GM18870 (cell line): ENCODE data around the gene ETV6.
A peak's percentile ranks its signal among the peaks of the same experiment; 100 is the strongest.

Source experiments
- ATAC-seq: cut with Tn5 transposase; IDR thresholded peaks from one replicate; pipeline ENCODE4 v1.9.1; 2021; ENCODE audit warnings: moderate library complexity; ENCODE audit not compliant: unreplicated experiment

Gene ETV6

DNA sequence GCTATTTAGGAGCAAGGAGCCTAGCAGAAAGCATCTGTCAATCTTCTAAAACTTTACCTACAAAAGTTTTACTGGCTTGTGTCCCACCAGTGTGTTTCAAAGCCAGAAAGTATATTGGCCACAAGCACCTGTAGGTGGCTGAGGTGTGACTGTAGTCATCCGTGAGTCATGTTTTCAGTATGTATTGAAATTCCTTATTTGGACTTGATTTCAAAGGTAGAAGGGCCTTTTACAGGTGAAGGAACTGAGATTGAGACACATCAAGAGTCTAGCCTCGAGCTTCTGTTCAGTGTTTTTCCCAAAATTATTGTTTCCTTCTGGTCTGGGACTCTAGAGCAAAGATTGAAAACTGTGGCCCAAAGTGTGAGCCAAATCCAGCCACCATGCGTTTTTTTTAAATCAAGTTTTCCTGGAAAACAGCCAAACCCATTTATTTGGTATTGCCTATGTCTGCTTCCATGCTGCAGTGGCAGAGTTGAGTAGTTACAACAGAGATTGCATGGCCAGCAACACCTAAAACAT is 226.0 kb downstream of the ETV6 start:
- ATAC-seq, result no peak

DNA sequence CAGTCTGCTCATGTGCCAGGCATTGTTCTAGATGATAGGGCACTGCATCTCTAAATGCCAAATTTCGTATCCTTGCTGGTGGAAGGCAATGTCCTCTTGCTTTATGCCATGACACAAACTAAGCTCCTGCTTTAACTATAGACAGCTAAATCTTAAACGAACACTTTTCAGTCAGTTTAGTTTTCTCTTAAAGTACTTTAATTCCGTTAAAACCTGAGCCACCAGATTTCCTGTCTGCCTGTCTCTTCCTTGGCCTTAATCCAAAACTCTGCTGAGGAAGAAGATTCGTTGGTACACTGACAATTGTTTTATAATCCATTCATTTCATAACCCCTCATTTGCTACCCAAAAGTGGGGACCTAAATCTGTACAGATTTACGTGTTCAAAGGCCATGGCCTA is 226.8 kb downstream of the ETV6 start:
- ATAC-seq, result no peak

DNA sequence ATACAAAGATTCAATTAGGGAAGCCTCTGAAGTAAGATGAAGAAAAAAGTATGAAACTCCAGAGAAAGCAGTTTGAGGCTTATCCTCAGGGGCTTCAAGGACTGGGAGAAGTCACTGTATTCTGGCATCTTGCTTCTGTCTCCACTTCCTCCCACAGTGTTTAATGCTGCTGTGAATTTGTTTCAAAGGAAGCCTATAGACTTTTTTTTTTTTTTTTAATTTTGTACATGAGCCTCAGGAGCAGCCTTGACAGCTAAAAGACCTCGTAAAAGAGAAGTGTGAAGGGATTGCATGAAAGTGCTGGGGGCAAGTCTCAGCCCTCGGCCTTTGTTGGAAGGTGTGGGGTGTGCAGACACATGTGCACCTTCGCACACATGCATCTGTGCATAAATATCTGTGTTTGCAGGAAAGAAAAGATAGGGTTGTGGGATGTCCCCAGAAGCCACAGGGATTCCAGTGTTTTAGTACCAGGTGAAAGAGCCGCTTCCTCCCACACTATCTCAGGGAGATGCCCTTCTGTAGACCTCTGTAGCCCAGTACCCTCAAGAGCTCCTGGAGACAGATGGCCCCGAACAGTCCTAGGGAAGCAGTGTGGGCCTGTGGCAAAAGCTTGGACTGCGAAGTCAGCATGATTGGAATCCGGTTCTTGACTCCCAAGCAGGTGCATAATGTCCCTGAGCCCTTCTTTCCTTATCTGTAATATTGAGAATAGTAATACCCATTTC is 227.8 kb downstream of the ETV6 start:
- no peak for ATAC-seq

DNA sequence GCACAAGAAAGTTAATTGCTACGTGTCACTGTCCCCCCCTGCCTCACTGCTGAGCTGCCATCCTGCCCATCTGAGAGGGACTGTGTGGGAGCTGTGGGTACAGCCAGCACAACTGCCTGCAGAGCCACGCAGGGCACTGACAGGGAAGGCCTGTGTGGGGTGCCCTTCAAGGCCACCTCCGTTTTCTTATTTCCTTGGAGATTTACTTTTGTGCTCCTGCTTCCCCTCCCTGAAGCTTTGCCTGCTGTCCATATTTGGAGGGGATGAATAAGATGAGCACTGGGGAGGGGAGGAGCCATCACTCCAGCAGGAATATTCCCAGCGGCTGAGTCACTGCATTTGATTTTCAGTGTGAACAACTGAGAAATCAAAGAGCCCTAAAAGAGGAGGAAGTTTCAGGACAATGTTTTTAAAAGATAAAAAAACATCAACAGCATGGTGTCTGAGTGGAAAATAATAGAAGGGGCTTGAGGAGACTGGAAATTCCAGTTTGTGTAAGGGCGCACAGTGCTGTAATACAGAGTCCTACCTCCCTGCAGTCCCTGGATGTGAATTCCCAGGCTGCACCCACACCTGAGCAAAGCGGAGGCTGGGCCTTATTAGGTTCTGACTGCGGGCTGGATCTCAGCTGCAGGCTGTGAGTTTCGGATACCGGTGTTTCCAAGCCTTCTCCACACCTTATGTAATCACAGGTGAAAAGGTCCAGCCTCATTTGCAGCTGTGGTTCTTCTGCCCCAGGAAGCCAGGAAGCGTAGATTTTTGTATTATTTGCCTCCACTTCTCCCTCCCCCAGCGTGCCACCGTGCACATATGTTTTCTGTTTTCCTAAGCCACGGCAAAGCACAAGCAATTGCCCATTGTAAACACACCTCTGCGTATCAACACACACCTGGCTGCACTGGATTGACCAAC is 228.7 kb downstream of the ETV6 start:
- no peak for ATAC-seq

DNA sequence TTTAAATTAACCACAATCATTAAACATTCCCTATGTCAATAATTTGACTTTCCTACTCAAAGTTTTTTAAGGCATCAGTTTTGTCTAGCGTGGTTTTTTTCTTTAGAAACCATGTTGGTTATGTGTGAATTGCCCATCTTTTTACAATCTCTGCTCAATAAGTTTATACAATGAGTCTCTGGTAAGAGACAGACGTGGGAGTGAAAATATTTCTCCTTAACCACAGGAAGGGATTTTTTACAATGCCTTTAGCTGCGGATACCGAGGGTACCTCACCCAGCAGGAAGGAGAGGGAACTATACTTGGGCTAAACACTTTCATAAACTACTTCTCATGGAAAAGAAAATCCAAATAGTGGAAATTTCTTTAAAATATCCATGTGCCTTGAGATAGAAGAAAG is 229.8 kb downstream of the ETV6 start:
- no peak for ATAC-seq

DNA sequence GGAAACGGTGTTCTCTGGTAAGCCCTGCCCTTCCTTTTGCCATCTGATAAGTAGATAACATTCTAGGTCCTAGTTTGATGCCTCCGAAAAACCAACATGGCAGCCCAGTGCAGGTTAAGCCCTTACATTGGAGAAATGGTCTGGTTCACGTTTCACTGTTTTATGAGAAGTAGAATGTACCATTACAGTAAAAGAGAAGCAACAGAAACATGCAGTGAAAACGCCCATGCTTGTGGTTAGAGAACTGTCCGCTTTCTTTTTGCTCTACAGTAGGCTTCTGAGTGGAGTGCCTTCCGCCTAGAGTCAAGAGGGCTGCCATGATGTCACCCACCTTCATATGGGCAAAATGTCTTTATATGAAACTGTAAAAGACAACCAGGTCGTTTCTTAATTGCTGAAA is 230.9 kb downstream of the ETV6 start:
- no peak for ATAC-seq

DNA sequence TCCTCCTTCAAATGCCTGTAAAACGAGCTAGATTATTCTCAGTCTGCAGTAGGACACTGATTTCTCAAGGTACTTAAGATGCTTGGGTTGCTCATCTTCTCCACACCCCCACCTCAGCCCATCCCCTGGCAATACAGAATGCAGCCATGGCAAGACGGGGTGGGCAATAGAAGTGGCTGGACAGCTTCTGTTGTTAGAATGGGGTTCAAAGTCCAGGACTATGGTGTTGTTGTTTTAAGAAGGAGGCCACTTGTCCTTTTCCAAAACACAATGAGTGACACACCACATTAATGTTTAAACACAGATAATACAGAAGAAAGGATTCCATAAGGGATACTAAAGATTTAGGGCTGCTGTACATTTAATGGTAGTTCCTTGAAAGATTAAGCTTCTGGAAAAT is 232.4 kb downstream of the ETV6 start:
- ATAC-seq, result no peak

DNA sequence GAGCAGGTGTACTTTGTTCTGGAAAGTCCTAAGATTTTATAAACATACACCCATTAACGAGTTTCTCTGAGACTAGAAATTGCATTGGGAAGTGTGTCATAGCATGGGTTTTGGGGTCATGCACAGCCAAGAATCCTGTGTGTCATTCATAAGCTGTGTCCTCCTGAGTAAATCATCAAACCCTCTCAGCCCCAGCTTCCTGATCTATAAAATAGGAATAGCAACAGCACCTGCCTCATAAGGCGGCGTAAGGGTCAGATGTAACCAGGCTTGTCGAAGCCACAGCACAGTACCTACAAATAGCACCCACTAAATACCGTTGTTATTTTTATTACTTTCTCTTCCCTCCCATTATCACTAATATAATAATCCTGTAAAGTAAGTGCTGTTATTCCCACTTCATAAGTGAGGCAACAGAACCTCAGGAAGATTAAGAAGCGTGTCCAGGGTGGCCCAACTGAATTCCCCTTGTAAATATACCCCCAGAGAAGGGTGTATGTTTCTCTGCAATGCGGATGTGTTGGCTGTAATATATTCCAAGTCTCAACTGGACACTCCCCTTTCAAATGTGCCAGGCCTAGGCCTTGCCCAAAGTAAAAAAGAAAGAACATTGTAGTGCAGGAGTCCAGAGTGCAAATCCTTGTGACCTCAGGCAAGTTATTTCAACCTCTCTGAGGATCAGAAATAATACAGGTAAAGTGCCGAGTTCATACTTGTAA is 233.0 kb downstream of the ETV6 start:
- no peak for ATAC-seq

DNA sequence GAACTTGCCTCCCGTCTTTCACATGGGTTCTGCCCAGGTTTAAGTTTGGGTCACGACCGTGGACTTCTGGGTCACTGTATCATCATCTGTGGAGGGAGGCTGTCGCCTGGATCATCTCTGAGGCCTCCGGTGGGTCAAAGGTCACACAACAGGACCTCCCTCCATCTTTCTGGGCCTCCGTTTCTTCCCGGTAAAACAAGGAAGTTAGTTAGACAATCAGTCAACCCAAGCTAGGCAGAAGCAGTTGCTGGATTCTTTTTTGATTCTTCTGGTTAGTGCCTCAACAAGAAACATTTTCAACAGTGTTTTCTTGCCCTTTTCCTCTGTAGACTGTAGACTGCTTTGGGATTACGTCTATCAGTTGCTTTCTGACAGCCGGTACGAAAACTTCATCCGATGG is 234.6 kb downstream of the ETV6 start:
- ATAC-seq, result no peak

DNA sequence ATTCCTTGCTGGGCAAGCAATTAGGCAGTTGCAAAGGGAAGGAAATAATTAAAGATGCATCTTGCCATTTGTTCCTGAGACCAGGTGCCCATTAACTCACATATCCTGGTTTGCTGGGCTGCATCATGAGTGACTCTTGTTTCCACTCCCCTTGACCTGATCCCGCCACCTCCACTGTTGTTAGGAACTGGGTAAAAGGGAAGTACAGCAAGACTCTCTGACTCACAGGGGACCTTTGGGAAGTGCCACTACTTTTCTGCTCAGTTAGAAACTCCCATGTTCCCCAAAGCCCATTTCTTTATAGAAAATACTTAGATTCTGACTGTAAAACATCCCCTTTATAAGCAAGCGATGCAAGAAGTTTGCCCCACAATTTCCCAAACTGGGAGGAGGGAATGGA is 235.2 kb downstream of the ETV6 start:
- no peak for ATAC-seq

DNA sequence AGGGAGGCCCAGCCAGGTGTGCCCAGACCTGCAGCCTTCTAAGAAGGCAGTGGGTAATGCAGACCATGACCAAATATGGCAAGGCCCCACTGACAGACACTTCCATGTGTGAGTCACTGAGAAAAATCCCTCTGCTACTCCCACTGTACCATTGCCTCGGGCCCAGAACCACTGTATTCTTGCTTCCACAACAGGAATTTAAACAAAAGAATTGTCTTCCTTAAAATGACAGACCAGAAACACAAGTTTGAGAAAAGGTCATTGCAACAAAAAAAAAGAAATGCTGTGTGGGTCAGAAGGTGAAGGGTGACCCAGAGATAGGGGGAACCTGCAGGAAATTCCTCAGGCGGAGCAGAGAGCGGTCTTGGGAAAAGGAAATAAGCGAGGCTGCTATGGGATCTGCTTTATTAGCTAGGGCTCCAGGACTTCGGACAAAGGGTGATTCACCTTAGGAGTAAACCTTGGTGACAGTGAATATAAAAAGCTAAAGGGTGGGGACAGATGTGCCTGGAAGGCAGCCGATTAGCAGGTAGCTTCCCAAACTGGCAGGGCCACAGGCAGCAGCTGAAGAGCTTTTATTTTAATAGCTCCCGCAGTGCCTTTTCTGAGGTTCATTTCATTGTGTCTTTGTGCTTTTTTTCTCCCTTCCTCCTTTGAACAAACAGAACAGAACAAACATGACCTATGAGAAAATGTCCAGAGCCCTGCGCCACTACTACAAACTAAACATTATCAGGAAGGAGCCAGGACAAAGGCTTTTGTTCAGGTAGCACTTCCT is 236.0 kb downstream of the ETV6 start:
- no peak for ATAC-seq

DNA sequence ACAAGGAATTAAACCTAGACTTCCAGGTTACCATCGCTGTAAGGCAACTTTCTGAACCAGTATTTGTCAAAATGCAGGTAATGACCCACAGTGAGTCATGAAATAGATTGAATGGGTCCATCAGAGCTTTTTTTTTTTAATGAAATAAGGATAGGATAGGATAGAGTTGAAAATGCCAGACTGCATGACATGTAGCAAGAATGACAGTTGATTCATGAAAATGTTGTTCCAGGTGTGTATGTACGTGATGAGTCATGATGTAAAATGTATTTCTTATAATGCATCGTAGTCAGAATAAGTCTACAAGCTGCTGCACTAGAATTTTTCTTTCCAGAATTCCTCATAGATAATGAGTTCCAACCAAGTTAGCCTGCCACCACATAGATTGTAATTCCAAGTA is 236.9 kb downstream of the ETV6 start:
- ATAC-seq, result no peak

DNA sequence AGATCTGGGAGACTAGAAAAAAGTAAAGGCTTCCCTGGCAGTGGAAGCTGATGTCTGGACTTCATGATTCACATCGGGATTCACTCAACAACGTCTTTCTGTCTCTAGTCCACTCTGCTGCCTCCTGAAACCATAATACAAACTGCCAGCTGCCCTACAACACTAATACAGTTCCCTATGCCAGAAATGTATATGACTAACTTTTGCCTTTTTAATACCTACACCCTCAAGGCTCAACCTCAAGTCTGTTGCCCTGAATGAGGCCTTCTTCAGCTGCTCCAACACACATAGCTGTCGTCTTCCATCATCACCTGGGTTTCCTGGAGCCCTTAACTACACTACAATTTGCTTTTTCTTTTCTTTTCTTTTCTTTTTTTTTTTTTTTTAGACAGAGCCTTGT is 238.6 kb downstream of the ETV6 start:
- no peak for ATAC-seq

DNA sequence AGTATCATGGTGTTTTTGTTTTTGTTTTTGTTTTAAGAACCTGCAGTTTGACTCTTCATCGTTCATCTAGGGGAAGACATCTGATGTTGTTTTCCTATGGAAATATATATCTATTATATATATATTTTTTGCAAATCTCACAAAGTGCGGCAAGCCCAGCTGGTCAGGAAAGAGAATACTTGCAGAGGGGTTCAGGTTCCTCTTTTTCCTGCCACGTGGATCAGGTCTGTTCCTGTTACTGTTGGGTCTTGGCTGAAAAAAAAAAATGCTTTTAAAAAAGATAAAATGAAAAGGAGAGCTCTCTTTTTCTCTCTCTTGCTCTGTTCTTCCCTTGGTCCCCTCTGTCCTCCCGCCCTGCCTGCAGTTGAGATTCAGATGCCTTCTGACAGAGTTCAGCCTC is 241.9 kb downstream of the ETV6 start:
- no peak for ATAC-seq

DNA sequence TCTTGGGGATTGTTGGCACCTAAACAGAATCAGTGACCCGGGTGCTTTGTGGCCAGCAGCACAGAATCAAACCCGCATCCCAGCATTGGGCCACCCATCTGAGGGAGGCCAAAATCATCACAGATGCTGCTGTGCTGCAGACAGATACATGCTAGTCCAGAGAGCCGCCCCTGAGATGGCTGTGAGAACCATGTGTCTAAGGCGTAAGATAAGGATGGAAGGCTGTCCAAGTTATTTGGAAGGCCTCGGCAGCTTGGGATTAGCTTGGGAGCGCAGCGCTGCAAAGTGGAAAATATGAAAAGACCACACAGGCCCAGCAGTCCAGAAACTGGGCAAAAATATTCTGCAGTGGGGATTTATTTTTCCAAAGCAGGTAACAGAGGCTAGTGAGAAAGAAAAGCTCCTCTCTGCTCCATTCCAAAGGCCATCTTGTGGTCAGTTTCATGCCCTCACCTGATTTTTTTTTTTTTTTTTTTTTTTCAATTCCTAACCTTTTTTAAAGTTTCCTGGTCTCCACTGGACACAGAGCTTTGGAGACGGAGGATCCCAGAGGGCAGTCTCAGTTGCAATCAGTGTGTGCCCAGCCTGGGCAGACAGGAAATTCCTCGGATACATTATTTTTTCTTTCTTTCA is 242.4 kb downstream of the ETV6 start:
- ATAC-seq, result no peak

DNA sequence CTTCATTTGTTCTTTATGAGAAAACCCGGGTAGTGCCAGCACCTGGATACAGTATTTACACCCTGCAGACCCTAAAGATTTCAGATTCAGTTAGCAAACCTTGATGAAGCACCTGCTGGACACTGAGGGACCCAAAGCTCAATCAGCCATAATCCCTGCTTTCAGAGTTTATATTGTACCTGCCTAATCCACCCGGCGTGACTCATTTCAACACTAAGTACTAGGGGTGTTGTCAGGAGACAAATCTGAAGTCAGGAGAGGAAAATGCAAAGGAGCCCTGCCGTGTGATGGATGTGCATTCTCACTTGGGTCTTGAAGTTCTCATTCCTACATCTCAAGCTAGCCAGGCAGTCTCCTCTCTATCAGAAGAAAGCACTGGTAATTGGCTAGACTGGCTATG is 244.5 kb downstream of the ETV6 start:
- ATAC-seq, result no peak

DNA sequence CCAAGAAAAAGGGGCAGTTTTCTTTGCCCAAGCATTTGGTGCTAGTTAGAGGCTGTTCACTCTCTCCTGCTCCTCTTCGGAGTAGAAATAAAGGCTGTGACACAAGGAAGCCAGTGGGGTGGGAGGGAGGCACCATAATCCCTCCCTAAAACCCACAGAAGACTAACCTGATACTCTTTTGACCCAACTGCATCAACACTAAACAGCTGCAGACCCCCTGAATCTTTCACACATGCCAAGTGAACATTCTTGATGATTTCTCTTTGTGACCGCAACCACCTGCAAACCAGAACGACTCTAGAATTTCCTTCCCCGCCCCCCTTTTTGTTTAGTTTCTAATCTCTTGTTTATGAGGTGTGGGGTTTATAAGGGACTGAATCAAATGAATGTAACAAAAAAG is 245.4 kb downstream of the ETV6 start:
- ATAC-seq, result peak; percentile 58

DNA sequence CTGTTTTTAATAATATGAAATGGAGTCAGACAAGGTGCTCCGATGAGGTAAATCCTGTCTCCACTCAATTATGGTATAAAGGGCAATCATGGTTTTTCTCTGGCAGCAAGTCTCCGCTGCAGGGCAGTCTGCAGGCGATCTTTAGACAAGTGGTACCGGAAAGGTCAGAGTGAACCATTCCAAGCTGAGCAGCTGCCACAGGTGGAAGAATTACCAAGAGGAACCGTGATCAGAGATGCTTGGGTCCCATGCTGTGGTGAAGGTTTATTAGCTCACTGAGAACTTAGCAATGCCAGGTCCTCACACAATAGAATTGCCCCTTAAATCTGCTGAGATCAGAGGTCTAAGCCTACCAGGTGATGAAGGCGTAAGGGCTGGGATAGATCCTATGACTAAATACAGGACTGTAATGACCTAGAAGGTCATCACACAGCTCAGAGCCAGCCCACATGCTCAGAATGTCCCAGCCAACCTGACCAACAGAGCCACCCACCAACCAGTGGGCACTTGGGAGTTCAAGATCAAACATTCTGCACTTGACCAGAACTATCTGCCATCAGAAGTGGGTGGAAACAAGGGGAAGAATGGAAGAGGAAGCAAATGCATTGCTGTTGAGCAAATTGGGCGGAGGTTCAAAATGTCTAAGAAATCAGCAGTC is 246.1 kb downstream of the ETV6 start:
- ATAC-seq, result no peak

DNA sequence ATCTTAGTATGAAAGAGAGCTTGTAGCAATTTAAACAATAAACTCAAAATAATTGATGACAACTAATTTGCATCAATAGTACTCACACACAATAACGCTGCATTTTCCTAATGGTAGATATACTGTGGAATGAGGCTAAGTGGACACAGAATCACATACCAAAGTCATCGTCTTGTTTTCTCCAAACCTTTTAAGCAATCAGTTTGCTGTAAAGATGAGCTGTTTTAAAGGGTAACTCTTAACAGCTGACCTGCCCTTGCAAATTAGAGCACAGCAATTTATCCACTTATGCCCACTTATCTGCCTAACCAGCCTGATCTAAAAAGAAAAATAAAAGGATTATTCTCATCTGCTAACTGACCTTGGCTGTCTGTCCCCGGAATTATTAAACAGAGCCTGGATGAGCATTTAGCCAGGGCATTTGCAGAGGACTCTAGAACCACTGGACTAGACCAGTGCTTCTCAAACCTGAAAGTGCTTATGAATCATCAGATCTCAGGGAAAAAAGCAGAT is 247.0 kb downstream of the ETV6 start:
- ATAC-seq, result no peak

DNA sequence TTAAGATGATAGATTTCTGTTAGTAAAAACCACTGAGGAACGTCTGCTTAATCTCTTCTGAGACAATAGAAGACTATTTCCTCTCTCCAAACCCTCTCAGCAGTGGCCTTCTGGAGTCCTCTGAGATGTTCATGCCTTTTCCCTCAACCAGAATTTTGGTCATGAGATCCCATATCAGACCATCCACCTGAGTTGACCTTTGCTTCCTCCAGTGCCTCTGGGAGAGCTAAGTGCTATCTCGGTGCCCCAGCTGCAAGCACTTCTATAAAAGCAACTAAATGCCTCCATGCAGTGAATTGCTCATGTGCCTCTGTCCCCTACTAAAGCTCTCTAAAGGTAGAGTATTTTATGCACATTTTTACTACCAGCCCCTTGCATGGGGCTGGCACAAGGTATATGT is 248.4 kb downstream of the ETV6 start:
- no peak for ATAC-seq
